Liver (tissue), 9 donors: ENCODE results near the gene VOPP1. TPM values are rescaled to one million over a fixed set of nuclear protein-coding genes. Genes with fewer than 3 reads are reported as not detected.

Experiments
- DNase-seq: peaks from one replicate; pipeline ENCODE4 v3.0.0-alpha.2; 2017; ENCODE audit warnings: low spot score
- H3K27ac ChIP-seq, 2 donors: one replicate each; pipeline ENCODE4 v1.7.0; 2013; ENCODE audit warnings: inconsistent platforms in 2 of 2, low read length in 2 of 2, control low read depth in 1 of 2, low read depth in 1 of 2, mild to moderate bottlenecking in 1 of 2
- H3K27me3 ChIP-seq, 4 donors: one replicate each; pipeline versions ENCODE4 v1.6.1 to v1.7.0; 2013; ENCODE audit warnings: low read length in 3 of 4, inconsistent platforms in 1 of 4, mild to moderate bottlenecking in 1 of 4, moderate library complexity in 1 of 4; ENCODE audit not compliant: control insufficient read depth in 4 of 4, insufficient read depth in 4 of 4
- H3K36me3 ChIP-seq, 4 donors: one replicate each; pipeline versions ENCODE4 v1.6.1 to v1.7.0; 2013; ENCODE audit warnings: low read length in 3 of 4, mild to moderate bottlenecking in 3 of 4, low read depth in 1 of 4, moderate library complexity in 1 of 4; ENCODE audit not compliant: control insufficient read depth in 4 of 4, insufficient read depth in 3 of 4
- H3K4me1 ChIP-seq, 4 donors: one replicate each; pipeline versions ENCODE4 v1.6.1 to v1.7.0; 2013; ENCODE audit warnings: low read length in 3 of 4, mild to moderate bottlenecking in 3 of 4, moderate library complexity in 1 of 4; ENCODE audit not compliant: control insufficient read depth in 4 of 4, insufficient read depth in 4 of 4
- H3K4me3 ChIP-seq, 3 donors: one replicate each; pipeline versions ENCODE4 v1.6.1 to v1.7.0; 2013; ENCODE audit warnings: low read length in 3 of 3, control low read depth in 1 of 3, low read depth in 1 of 3, mild to moderate bottlenecking in 1 of 3
- H3K9ac ChIP-seq, 2 donors: one replicate each; pipeline ENCODE4 v1.7.0; 2013; ENCODE audit warnings: low read length in 2 of 2, mild to moderate bottlenecking in 2 of 2, moderate library complexity in 2 of 2, control low read depth in 1 of 2, low read depth in 1 of 2
- H3K9me3 ChIP-seq, 4 donors: one replicate each; pipeline versions ENCODE4 v1.6.1 to v1.7.0; 2013; ENCODE audit warnings: low read length in 3 of 4; ENCODE audit not compliant: control insufficient read depth in 4 of 4
- EGR1 ChIP-seq, 2 donors: IDR thresholded peaks; 2 replicates each; pipeline ENCODE4 v1.6.1; 2016 to 2018; ENCODE audit warnings: antibody characterized with exemption in 2 of 2, low read depth in 2 of 2
- FOXA2 ChIP-seq: IDR thresholded peaks from 2 replicates; pipeline ENCODE4 v1.6.1; 2016; ENCODE audit warnings: antibody characterized with exemption
- GABPA ChIP-seq, 2 donors: IDR thresholded peaks in 1 of 2; conservative IDR thresholded peaks in 1 of 2; 2 replicates each; pipeline ENCODE4 v1.6.1; 2016; ENCODE audit warnings: antibody characterized with exemption in 2 of 2, mild to moderate bottlenecking in 1 of 2, moderate library complexity in 1 of 2
- HNF4A ChIP-seq, 2 donors: conservative IDR thresholded peaks; 2 replicates each; pipeline ENCODE4 v1.6.1; 2016; ENCODE audit warnings: antibody characterized with exemption in 2 of 2, mild to moderate bottlenecking in 2 of 2
- HNF4G ChIP-seq: IDR thresholded peaks from 2 replicates; pipeline ENCODE4 v1.6.1; 2016; ENCODE audit warnings: antibody characterized with exemption
- JUND ChIP-seq, 2 donors: IDR thresholded peaks; 2 replicates each; pipeline ENCODE4 v1.6.1; 2016; ENCODE audit warnings: antibody characterized with exemption in 2 of 2
- MAX ChIP-seq: IDR thresholded peaks from 2 replicates; pipeline ENCODE4 v1.6.1; 2016; ENCODE audit warnings: antibody characterized with exemption
- NR2F2 ChIP-seq: IDR thresholded peaks from 2 replicates; pipeline ENCODE4 v1.6.1; 2016; ENCODE audit warnings: antibody characterized with exemption
- RAD21 ChIP-seq, 2 donors: IDR thresholded peaks; 2 replicates each; pipeline ENCODE4 v1.6.1; 2016; ENCODE audit warnings: antibody characterized with exemption in 2 of 2, mild to moderate bottlenecking in 2 of 2
- REST ChIP-seq: IDR thresholded peaks from 2 replicates; pipeline ENCODE4 v1.6.1; 2016; ENCODE audit warnings: antibody characterized with exemption, mild to moderate bottlenecking
- RXRA ChIP-seq, 2 donors: IDR thresholded peaks; 2 replicates each; pipeline ENCODE4 v1.6.1; 2017 to 2018; ENCODE audit warnings: antibody characterized with exemption in 2 of 2, mild to moderate bottlenecking in 1 of 2
- SP1 ChIP-seq: IDR thresholded peaks from 2 replicates; pipeline ENCODE4 v1.6.1; 2018; ENCODE audit warnings: antibody characterized with exemption, mild to moderate bottlenecking
- TAF1 ChIP-seq: conservative IDR thresholded peaks from 2 replicates; pipeline ENCODE4 v1.6.1; 2016; ENCODE audit warnings: antibody characterized with exemption, mild to moderate bottlenecking
- YY1 ChIP-seq: IDR thresholded peaks from 2 replicates; pipeline ENCODE4 v1.6.1; 2016; ENCODE audit warnings: antibody characterized with exemption, mild to moderate bottlenecking
- ZBTB33 ChIP-seq: IDR thresholded peaks from 2 replicates; pipeline ENCODE4 v1.6.1; 2016; ENCODE audit warnings: antibody characterized with exemption
- WGBS: extraction: QIAGEN DNeasy Blood & Tissue Kit; methylation state at CpG from one replicate; pipeline ENCODE4 v1.1.7; 2013; 5-methylcytosine and 5-hydroxymethylcytosine counted together
- polyA plus RNA-seq, 2 donors: library from polyadenylated mRNA; stranded (reverse) in 1 of 2; unstranded in 1 of 2; fragments of 200-250 nt in 1 of 2; fragments of >200 nt in 1 of 2; fragmentation: Nextera tagmentation in 1 of 2; extraction: Ambion mirVana in 1 of 2; gene quantifications; one replicate each; pipeline versions ENCODE4 v1.2.1 to v1.2.3, GENCODE V29; 2013 to 2015
- total RNA-seq, 2 donors: library from RNA; depleted of rRNA; stranded (reverse); fragments of >200 nt; gene quantifications; one replicate each; pipeline ENCODE4 v1.2.3, GENCODE V29; 2014
- TF ChIP-seq, protein P1 (sequence below): IDR thresholded peaks from 2 replicates; pipeline ENCODE4 v1.6.1; 2016; ENCODE audit warnings: antibody characterized with exemption
- TF ChIP-seq, protein P2 (sequence below): fragments of 150-350 bp; IDR thresholded peaks from 2 replicates; pipeline ENCODE4 v1.5.1; 2017; ENCODE audit warnings: improper control_type of control experiment, low read depth, low read length; ENCODE audit not compliant: missing input control
- donor health status: healthy.
- donor health status: healthy.
- donor health status: healthy.
- donor health status: healthy.
- donor health status: healthy.

Gene VOPP1
- total and polyA plus RNA-seq, 4 donors: 11.5 to 23.8 (median 21.7) TPM

GRCh38 chr7:55548295-55548731 lies 24.0 kb downstream of the VOPP1 start:
- TF ChIP-seq REST (no peak), NR2F2 (no peak), YY1 (no peak), HNF4G (no peak), GABPA (IDR thresholded peaks at IDR 0.05 in 1 of 2, conservative IDR thresholded peaks at IDR 0.05 in 1 of 2) (no peak)
- 84% methylated on average over 7 of the region's 7 CpGs for WGBS
- H3K4me3 ChIP-seq: no peak overlapping the region
- H3K27ac ChIP-seq: no peak overlapping the region
- H3K36me3 ChIP-seq: no peaks in the 10 kb centered on the region
- no peak for DNase-seq
- peaks cover 6 to 11% (median 8%) of the 10 kb centered on the region in 4 donors for H3K4me1 ChIP-seq
- no peak overlapping the region for H3K9ac ChIP-seq
- H3K9me3 ChIP-seq: no peaks in the 10 kb centered on the region
- H3K27me3 ChIP-seq: no peaks in the 10 kb centered on the region

GRCh38 chr7:55546814-55547213 lies 25.5 kb downstream of the VOPP1 start:
- Histone ChIP-seq H3K4me1 (peaks cover 6 to 11% (median 8%) of the 10 kb centered on the region in 4 donors), H3K27ac (peak overlapping the region; percentile 39 to 71), H3K4me3 (no peak overlapping the region), H3K27me3 (no peaks in the 10 kb centered on the region), H3K36me3 (no peaks in the 10 kb centered on the region), H3K9ac (no peak overlapping the region), H3K9me3 (no peaks in the 10 kb centered on the region)
- TF ChIP-seq FOXA2 (no peak), HNF4A (conservative IDR thresholded peaks at IDR 0.05) (peak; percentile 39 to 62), YY1 (peak; percentile 89), EGR1 (IDR thresholded peaks at IDR 0.05; ENCODE audit: low read depth in 2 of 2) (peak in 1 of 2 donors; percentile 30), TAF1 (no peak), ZBTB33 (peak; percentile 23), NR2F2 (no peak), SP1 (peak; percentile 50), HNF4G (no peak), JUND (IDR thresholded peaks at IDR 0.05) (peak; percentile 59 to 78), MAX (peak; percentile 41), REST (peak; percentile 43), GABPA (IDR thresholded peaks at IDR 0.05 in 1 of 2, conservative IDR thresholded peaks at IDR 0.05 in 1 of 2) (no peak), RAD21 (IDR thresholded peaks at IDR 0.05) (no peak), RXRA (IDR thresholded peaks at IDR 0.05) (peak; percentile 62 to 73)
- TF ChIP-seq, protein P1, sequence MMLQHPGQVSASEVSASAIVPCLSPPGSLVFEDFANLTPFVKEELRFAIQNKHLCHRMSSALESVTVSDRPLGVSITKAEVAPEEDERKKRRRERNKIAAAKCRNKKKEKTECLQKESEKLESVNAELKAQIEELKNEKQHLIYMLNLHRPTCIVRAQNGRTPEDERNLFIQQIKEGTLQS: peak; percentile 68
- TF ChIP-seq, protein P2, sequence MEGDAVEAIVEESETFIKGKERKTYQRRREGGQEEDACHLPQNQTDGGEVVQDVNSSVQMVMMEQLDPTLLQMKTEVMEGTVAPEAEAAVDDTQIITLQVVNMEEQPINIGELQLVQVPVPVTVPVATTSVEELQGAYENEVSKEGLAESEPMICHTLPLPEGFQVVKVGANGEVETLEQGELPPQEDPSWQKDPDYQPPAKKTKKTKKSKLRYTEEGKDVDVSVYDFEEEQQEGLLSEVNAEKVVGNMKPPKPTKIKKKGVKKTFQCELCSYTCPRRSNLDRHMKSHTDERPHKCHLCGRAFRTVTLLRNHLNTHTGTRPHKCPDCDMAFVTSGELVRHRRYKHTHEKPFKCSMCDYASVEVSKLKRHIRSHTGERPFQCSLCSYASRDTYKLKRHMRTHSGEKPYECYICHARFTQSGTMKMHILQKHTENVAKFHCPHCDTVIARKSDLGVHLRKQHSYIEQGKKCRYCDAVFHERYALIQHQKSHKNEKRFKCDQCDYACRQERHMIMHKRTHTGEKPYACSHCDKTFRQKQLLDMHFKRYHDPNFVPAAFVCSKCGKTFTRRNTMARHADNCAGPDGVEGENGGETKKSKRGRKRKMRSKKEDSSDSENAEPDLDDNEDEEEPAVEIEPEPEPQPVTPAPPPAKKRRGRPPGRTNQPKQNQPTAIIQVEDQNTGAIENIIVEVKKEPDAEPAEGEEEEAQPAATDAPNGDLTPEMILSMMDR: no peak
- no peak for DNase-seq
- WGBS: 23% methylated on average over 5 of the region's 5 CpGs
